K562 (cell line): ENCODE measurements around the gene PEX10. TPM values are rescaled to one million over a fixed set of nuclear protein-coding genes. Genes with fewer than 3 reads are reported as not detected.
A peak's percentile ranks its signal among the peaks of the same experiment; 100 is the strongest.

ENCODE experiments used
- ATAC-seq: fragments of 200-7000 bp; cut with Tn5 transposase; 3 replicates; pipeline ENCODE4 v1.9.1; 2020; ENCODE audit warnings: moderate library complexity
- BruUV-seq: library from RNA; stranded (reverse); fragments of 400-500 nt; replicated peaks from 2 replicates; lab custom pipeline; 2021; lab: Mats Ljungman, UMichigan
- CTCF ChIA-PET: fragments of 300-600 bp; formaldehyde crosslinking; extraction: SDS; loops from one replicate; lab custom pipeline; 2021; ENCODE audit warnings: low intra/inter-chr PET ratio; lab: Yijun Ruan, JAX
- POLR2A ChIA-PET: fragments of 300-600, 350-650 bp; sonication (Branson Sonifier 250); formaldehyde crosslinking; extraction: SDS; loops from one replicate; lab custom pipeline; 2021; ENCODE audit warnings: antibody characterized with exemption, inconsistent platforms; lab: Yijun Ruan, JAX
- DNase-seq, 4 experiments: peaks; one replicate each; pipeline versions ENCODE4 v3.0.0 to v3.0.0-alpha.2; 2011 to 2018; ENCODE audit warnings: low spot score in 3 of 4, mixed read lengths in 3 of 4; ENCODE audit errors: extremely low read depth in 1 of 4
- FAIRE-seq: peaks from 2 replicates; lab custom pipeline; 2011; peaks lifted over from hg19 to GRCh38; lab: Jason Lieb, UNC
- H2AFZ ChIP-seq: 2 replicates; pipeline ENCODE4 v1.6.0; 2011; ENCODE audit warnings: low read depth, low read length, control low read depth, inconsistent platforms
- H3K27ac ChIP-seq: fragments of 200-600 bp; 3 replicates; pipeline ENCODE4 v1.8.0; 2011; ENCODE audit warnings: low read depth, mild to moderate bottlenecking, control low read depth, inconsistent platforms, low read length, moderate library complexity, mixed read lengths; ENCODE audit errors: extremely low read depth
- H3K27me3 ChIP-seq, 2 experiments: fragments of 300-600 bp in 1 of 2; 2 replicates in 1 of 2; 3 replicates in 1 of 2; pipeline versions ENCODE4 v1.6.0 to v1.8.0; 2011; ENCODE audit warnings: inconsistent platforms in 2 of 2, low read length in 2 of 2, mild to moderate bottlenecking in 1 of 2, mixed read lengths in 1 of 2, moderate library complexity in 1 of 2; ENCODE audit not compliant: control insufficient read depth in 2 of 2, insufficient read depth in 2 of 2
- H3K36me3 ChIP-seq: fragments of 300-600 bp; 3 replicates; pipeline ENCODE4 v1.8.0; 2011; ENCODE audit warnings: mild to moderate bottlenecking, low read length, inconsistent platforms; ENCODE audit not compliant: control insufficient read depth, insufficient read depth
- H3K4me1 ChIP-seq, 2 experiments: fragments of 200-600 bp in 1 of 2; replicated peaks in 1 of 2; 2 replicates in 1 of 2; 3 replicates in 1 of 2; pipeline versions ENCODE4 v1.5.1 to v1.8.0; 2011; ENCODE audit warnings: inconsistent platforms in 2 of 2, low read length in 2 of 2, mild to moderate bottlenecking in 1 of 2, mixed read lengths in 1 of 2, moderate library complexity in 1 of 2; ENCODE audit not compliant: control insufficient read depth in 2 of 2, insufficient read depth in 2 of 2
- H3K4me2 ChIP-seq: 2 replicates; pipeline ENCODE4 v1.6.1; 2011; ENCODE audit warnings: low read length, control low read depth, inconsistent platforms, mixed read lengths; ENCODE audit not compliant: insufficient read depth
- H3K4me3 ChIP-seq: fragments of 200-600 bp; sonication (generic), shearing (Covaris generic); 2 replicates; pipeline ENCODE4 v1.5.1; 2016; ENCODE audit warnings: control low read depth, inconsistent platforms
- H3K79me2 ChIP-seq: fragments of 200-600 bp; 3 replicates; pipeline ENCODE4 v1.8.0; 2011; ENCODE audit warnings: low read length, inconsistent platforms; ENCODE audit not compliant: control insufficient read depth, insufficient read depth
- H3K9ac ChIP-seq, 2 experiments: 2 replicates each; pipeline versions ENCODE4 v1.6.0 to v1.6.1; 2011; ENCODE audit warnings: low read depth in 2 of 2, low read length in 2 of 2, control low read depth in 1 of 2, inconsistent platforms in 1 of 2, mild to moderate bottlenecking in 1 of 2, mixed read lengths in 1 of 2; ENCODE audit not compliant: insufficient read depth in 1 of 2
- H3K9me1 ChIP-seq: one replicate; pipeline ENCODE4 v1.6.0; 2011; ENCODE audit warnings: inconsistent platforms, mild to moderate bottlenecking, low read length, moderate library complexity; ENCODE audit not compliant: control insufficient read depth, insufficient read depth
- H3K9me3 ChIP-seq: replicated peaks from 2 replicates; pipeline ENCODE4 v1.5.1; 2011; ENCODE audit warnings: low read depth, low read length, inconsistent platforms; ENCODE audit not compliant: control insufficient read depth, insufficient read depth
- H4K20me1 ChIP-seq: replicated peaks from 2 replicates; pipeline ENCODE4 v1.6.1; 2011; ENCODE audit warnings: low read length, inconsistent platforms, mixed read lengths; ENCODE audit not compliant: control insufficient read depth, insufficient read depth
- SOX6 ChIP-seq: fragments of 450-650 bp; IDR thresholded peaks from 2 replicates; pipeline ENCODE4 v1.6.1; 2014; ENCODE audit warnings: mild to moderate bottlenecking
- ZNF121 ChIP-seq: sonication (generic); formaldehyde crosslinking; conservative IDR thresholded peaks from 2 replicates; pipeline ENCODE4 v1.8.0; 2022; ENCODE audit warnings: missing genetic modification reagents
- WGBS: fragments of 100-300 bp; shearing (Covaris generic); methylation state at CpG from one replicate; pipeline ENCODE4 v1.1.6; 2016; ENCODE audit warnings: low coverage, mixed read lengths; ENCODE audit not compliant: insufficient coverage; ENCODE audit errors: missing lambda C conversion rate; 5-methylcytosine and 5-hydroxymethylcytosine counted together
- in situ Hi-C: fragments of 300-500 bp; cut with MboI; formaldehyde crosslinking; loops from 4 replicates; pipeline ENCODE4 v1.15.0; 2018; ENCODE audit warnings: inconsistent platforms, mixed read lengths
- intact Hi-C: fragments of 100-400 bp; cut with micrococcal nuclease; formaldehyde crosslinking; loops from 2 replicates; pipeline ENCODE4 v1.14.2; 2022
- polyA plus RNA-seq, 8 experiments: library from polyadenylated mRNA; depleted of rRNA in 4 of 8; stranded (reverse) in 5 of 8; unstranded in 3 of 8; fragments of >200 nt; fragmentation: Nextera tagmentation in 2 of 8; fragmentation: Illumina TruSeq in 1 of 8; extraction: Ambion mirVana in 2 of 8; extraction: Trizol in 1 of 8; gene quantifications; 2 replicates each; pipeline versions ENCODE4 v1.2.1 to v1.2.3, GENCODE V29; 2011 to 2014; ENCODE audit warnings: inconsistent platforms in 1 of 8, missing spikeins in 1 of 8
- total RNA-seq, 7 experiments: library from RNA; depleted of rRNA in 6 of 7; stranded (reverse); fragments of >200 nt in 6 of 7; fragmentation: Illumina TruSeq in 2 of 7; extraction: Trizol in 2 of 7; gene quantifications; 2 replicates each; pipeline versions ENCODE4 v1.2.1 to v1.2.3, GENCODE V29; 2011 to 2021; ENCODE audit warnings: low replicate concordance in 1 of 7
- TF ChIP-seq, protein P1 (sequence below): fragments of 450-650 bp; IDR thresholded peaks from 2 replicates; pipeline ENCODE4 v1.6.1; 2016; ENCODE audit warnings: mild to moderate bottlenecking

Gene PEX10
- total and polyA plus RNA-seq, 9 of the 15 experiments (the other 6 are each of a cell fraction or from before 2014, with no cell fraction given), result 0.03 to 26.2 (median 8.7) TPM

DNA sequence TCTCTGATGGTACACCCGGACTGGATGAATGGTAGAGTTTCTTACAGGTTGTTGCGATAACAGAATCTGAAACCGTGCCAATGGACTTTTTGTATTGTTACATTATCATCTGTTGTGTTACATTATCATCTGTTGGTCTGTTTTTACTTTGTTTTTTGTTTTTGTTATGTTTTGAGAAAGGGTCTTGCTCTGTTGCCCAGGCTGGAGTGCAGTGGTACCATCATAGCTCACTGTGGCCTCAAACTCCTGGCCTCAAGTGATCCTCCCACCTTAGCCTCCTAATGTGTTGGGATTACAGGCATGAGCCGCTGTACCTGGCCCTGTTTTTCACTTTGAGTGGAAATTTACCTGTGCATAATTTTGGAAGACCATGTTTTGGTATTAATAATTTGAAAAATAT lies 10.2 kb upstream of the PEX10 start:
- BruUV-seq, result no TSS peak
- no peak overlapping the region for H3K27ac ChIP-seq
- WGBS, result 2% methylated on average over 4 of the region's 4 CpGs
- intact Hi-C loops, result no loop called here
- no peak for DNase-seq
- no peaks in the 10 kb centered on the region for H3K9me1 ChIP-seq
- H3K27me3 ChIP-seq, result peaks cover 37 to 60% of the 10 kb centered on the region in 2 experiments; a peak in 4 of 5 replicates
- no peak overlapping the region for H3K4me2 ChIP-seq
- CTCF ChIA-PET, result no interaction called here
- H3K9me3 ChIP-seq, result no peaks in the 10 kb centered on the region
- H3K36me3 ChIP-seq, result no peaks in the 10 kb centered on the region
- H3K9ac ChIP-seq, result no peak overlapping the region
- no peak overlapping the region for H2AFZ ChIP-seq
- TF ChIP-seq ZNF121 (CRISPR knock-in tag) (peak; percentile 75), SOX6 (no peak)
- TF ChIP-seq, protein P1, sequence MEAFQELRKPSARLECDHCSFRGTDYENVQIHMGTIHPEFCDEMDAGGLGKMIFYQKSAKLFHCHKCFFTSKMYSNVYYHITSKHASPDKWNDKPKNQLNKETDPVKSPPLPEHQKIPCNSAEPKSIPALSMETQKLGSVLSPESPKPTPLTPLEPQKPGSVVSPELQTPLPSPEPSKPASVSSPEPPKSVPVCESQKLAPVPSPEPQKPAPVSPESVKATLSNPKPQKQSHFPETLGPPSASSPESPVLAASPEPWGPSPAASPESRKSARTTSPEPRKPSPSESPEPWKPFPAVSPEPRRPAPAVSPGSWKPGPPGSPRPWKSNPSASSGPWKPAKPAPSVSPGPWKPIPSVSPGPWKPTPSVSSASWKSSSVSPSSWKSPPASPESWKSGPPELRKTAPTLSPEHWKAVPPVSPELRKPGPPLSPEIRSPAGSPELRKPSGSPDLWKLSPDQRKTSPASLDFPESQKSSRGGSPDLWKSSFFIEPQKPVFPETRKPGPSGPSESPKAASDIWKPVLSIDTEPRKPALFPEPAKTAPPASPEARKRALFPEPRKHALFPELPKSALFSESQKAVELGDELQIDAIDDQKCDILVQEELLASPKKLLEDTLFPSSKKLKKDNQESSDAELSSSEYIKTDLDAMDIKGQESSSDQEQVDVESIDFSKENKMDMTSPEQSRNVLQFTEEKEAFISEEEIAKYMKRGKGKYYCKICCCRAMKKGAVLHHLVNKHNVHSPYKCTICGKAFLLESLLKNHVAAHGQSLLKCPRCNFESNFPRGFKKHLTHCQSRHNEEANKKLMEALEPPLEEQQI, result no peak
- TF ChIP-seq, all 486 proteins: peak for 1
- Histone ChIP-seq H3K79me2 (no peaks in the 10 kb centered on the region), H4K20me1 (peaks cover under 1% of the 10 kb centered on the region; the same call in 1 of the 2 replicates), H3K4me3 (no peak overlapping the region), H3K4me1 (peaks cover 0 to 29% of the 10 kb centered on the region in 2 experiments; a peak in 2 of 5 replicates)
- ATAC-seq (no peak), FAIRE-seq (no peak)
- in situ Hi-C loops, result loop anchor here (5.0 kb wide), 1 partner anchor 375 kb away; no protein-coding TSS in a partner anchor
- POLR2A ChIA-PET, result interaction anchor here (0.5 kb wide), 1 partner anchor 225 kb away, joined by 3 read pairs; no protein-coding TSS in a partner anchor
